Measurements from ENCODE around the gene MSH6. TPM values are rescaled to one million over a fixed set of nuclear protein-coding genes. Genes with fewer than 3 reads are reported as not detected.

The MSH6 gene
- total and polyA plus RNA-seq, 2 of the 8 experiments (the other 6 are each of a cell fraction or from before 2014, with no cell fraction given) = 45.8 to 301 TPM

DNA sequence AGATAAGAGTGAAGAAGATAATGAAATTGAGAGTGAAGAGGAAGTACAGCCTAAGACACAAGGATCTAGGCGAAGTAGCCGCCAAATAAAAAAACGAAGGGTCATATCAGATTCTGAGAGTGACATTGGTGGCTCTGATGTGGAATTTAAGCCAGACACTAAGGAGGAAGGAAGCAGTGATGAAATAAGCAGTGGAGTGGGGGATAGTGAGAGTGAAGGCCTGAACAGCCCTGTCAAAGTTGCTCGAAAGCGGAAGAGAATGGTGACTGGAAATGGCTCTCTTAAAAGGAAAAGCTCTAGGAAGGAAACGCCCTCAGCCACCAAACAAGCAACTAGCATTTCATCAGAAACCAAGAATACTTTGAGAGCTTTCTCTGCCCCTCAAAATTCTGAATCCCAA, 15.7 kb downstream of the MSH6 start:
- no peaks in the 10 kb centered on the region for H3K4me1 ChIP-seq (replicated peaks in 1 of 4; ENCODE audit: control insufficient read depth in 3 of 4, insufficient read depth in 4 of 4, low read length in 3 of 4)
- no peak for FAIRE-seq
- H3K27me3 ChIP-seq (replicated peaks in 1 of 4; ENCODE audit: control insufficient read depth in 3 of 4, extremely low read depth in 1 of 4, insufficient read depth in 3 of 4, low read length in 3 of 4) = no peaks in the 10 kb centered on the region
- no peak overlapping the region for H3K14ac ChIP-seq (ENCODE audit: insufficient read length)
- no peak overlapping the region for H3K23ac ChIP-seq (ENCODE audit: insufficient read length)
- no peak overlapping the region for H2BK12ac ChIP-seq (ENCODE audit: low read depth, low read length)
- no peak overlapping the region for H3K4ac ChIP-seq (replicated peaks; ENCODE audit: insufficient read length, low read depth, low read length)
- H3K36me3 ChIP-seq (ENCODE audit: control insufficient read depth in 2 of 4, insufficient read depth in 4 of 4, low read length in 3 of 4) = peaks cover 41 to 93% (median 76%) of the 10 kb centered on the region in 4 experiments
- no peak overlapping the region for H3K4me2 ChIP-seq (ENCODE audit: insufficient read depth in 1 of 2, low read depth in 2 of 2, low read length in 2 of 2)
- no peak overlapping the region for H3K18ac ChIP-seq (ENCODE audit: extremely low read depth, low read length)
- H2BK5ac ChIP-seq (ENCODE audit: low read depth, low read length) = no peak overlapping the region
- peaks cover 15 to 22% of the 10 kb centered on the region in 2 experiments for H4K20me1 ChIP-seq (replicated peaks in 1 of 2; ENCODE audit: control insufficient read depth in 1 of 2, insufficient read depth in 2 of 2, low read length in 2 of 2)
- H2BK20ac ChIP-seq (ENCODE audit: low read length) = no peak overlapping the region
- H2BK15ac ChIP-seq (ENCODE audit: low read length) = no peak overlapping the region
- H3K79me2 ChIP-seq (ENCODE audit: control insufficient read depth in 1 of 2, insufficient read depth in 2 of 2, low read length in 2 of 2) = peaks cover 4 to 83% of the 10 kb centered on the region in 2 experiments; a peak in 3 of 4 replicates
- H4K91ac ChIP-seq (replicated peaks; ENCODE audit: insufficient read length, low read length) = no peak overlapping the region
- WGBS, 2 experiments (ENCODE audit: extremely low coverage in 1 of 2, insufficient coverage in 1 of 2, insufficient read length in 1 of 2, insufficient replicate concordance in 2 of 2, low coverage in 1 of 2, low lambda C conversion rate in 2 of 2, missing lambda C conversion rate in 1 of 2) = 96% methylated on average over 6 of the region's 6 CpGs; no CpG with 5 or more reads in 1 of the 2 experiments
- no peak overlapping the region for H4K8ac ChIP-seq (ENCODE audit: extremely low read depth, insufficient read depth, low read length)
- H3K4me3 ChIP-seq (ENCODE audit: extremely low read depth in 1 of 4, insufficient read depth in 2 of 4, low read depth in 3 of 4, low read length in 4 of 4) = no peak overlapping the region
- H3K27ac ChIP-seq (ENCODE audit: low read depth, low read length) = no peak overlapping the region
- H3K79me1 ChIP-seq (ENCODE audit: low read depth, low read length) = no peaks in the 10 kb centered on the region; the same call in 1 of the 2 replicates
- no peak overlapping the region for H2BK120ac ChIP-seq (replicated peaks; ENCODE audit: low read depth, low read length)
- H3K56ac ChIP-seq (replicated peaks; ENCODE audit: insufficient read length, low read depth, low read length) = no peak overlapping the region
- TF ChIP-seq RXRA (IDR thresholded peaks at IDR 0.05; ENCODE audit: insufficient read depth, low read depth, low read length) (no peak), TAF7 (optimal IDR thresholded peaks at IDR 0.05; ENCODE audit: borderline replicate concordance, low read depth, low read length) (no peak), GTF2F1 (IDR thresholded peaks at IDR 0.05; ENCODE audit: borderline replicate concordance, low read depth, low read length) (no peak), KDM4A (IDR thresholded peaks at IDR 0.05; ENCODE audit: low read depth, low read length, severe bottlenecking) (no peak), TEAD4 (IDR thresholded peaks at IDR 0.05; ENCODE audit: low read depth, low read length) (no peak), POU5F1 (IDR thresholded peaks at IDR 0.05; ENCODE audit: low read depth, low read length) (no peak), SP2 (IDR thresholded peaks at IDR 0.05; ENCODE audit: low read length) (no peak), SIRT6 (IDR thresholded peaks at IDR 0.05; ENCODE audit: low read length) (no peak), RBBP5 (IDR thresholded peaks at IDR 0.05; ENCODE audit: borderline replicate concordance, low read depth, low read length) (no peak)
- TF ChIP-seq, protein P1, sequence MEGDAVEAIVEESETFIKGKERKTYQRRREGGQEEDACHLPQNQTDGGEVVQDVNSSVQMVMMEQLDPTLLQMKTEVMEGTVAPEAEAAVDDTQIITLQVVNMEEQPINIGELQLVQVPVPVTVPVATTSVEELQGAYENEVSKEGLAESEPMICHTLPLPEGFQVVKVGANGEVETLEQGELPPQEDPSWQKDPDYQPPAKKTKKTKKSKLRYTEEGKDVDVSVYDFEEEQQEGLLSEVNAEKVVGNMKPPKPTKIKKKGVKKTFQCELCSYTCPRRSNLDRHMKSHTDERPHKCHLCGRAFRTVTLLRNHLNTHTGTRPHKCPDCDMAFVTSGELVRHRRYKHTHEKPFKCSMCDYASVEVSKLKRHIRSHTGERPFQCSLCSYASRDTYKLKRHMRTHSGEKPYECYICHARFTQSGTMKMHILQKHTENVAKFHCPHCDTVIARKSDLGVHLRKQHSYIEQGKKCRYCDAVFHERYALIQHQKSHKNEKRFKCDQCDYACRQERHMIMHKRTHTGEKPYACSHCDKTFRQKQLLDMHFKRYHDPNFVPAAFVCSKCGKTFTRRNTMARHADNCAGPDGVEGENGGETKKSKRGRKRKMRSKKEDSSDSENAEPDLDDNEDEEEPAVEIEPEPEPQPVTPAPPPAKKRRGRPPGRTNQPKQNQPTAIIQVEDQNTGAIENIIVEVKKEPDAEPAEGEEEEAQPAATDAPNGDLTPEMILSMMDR (IDR thresholded peaks at IDR 0.05; ENCODE audit: control extremely low read depth in 1 of 3, insufficient read depth in 1 of 3, low read depth in 1 of 3, low read length in 3 of 3) = no peak
- no peaks in the 10 kb centered on the region for H3K9me3 ChIP-seq (ENCODE audit: insufficient read depth in 2 of 2, low read depth in 1 of 2, low read length in 1 of 2)
- H2AFZ ChIP-seq (ENCODE audit: low read length) = no peak overlapping the region
- no peak overlapping the region for H3K9ac ChIP-seq (replicated peaks in 1 of 4; ENCODE audit: extremely low read depth in 1 of 4, low read depth in 3 of 4, low read length in 3 of 4)
- no peak overlapping the region for H4K5ac ChIP-seq (ENCODE audit: insufficient read length, low read depth, low read length)
- no peak overlapping the region for H2AK5ac ChIP-seq (ENCODE audit: low read depth, low read length)
- DNase-seq (ENCODE audit: low read depth in 1 of 2, low spot score in 2 of 2) = no peak
- no peaks in the 10 kb centered on the region for H3K23me2 ChIP-seq (ENCODE audit: low read depth, low read length)
- CTCF ChIA-PET (ENCODE audit: partially characterized antibody) = no interaction called here
- POLR2A ChIA-PET (ENCODE audit: partially characterized antibody) = interaction anchor here (2.1 kb wide), 1 partner anchor 14 kb away, joined by 5 read pairs; no protein-coding TSS in a partner anchor

All from H1 (cell line).